Stimulated activated naive B cell treated with anti-CD40 and anti-IgM and Interleukin-4, amounts not matched to agents 10 μg/mL and 1 μg/mL and 100 μg/mL, for 72 hours (primary cell): ENCODE data around the gene TTC3.

ENCODE experiments used
- ATAC-seq, 2 donors: fragments of 150-1000 bp; cut with Tn5 transposase; replicated peaks; 2 replicates each; pipeline ENCODE4 v1.10.0; 2021; ENCODE audit warnings: moderate library complexity in 1 of 2
- DNase-seq: peaks from one replicate; pipeline ENCODE4 v3.0.0; 2021
- H3K27ac Mint-ChIP-seq: one replicate; pipeline ENCODE4 v1.8.0; 2022; ENCODE audit warnings: mild to moderate bottlenecking, mixed read lengths
- H3K27me3 Mint-ChIP-seq, 2 donors: one replicate each; pipeline ENCODE4 v1.8.0; 2022; ENCODE audit warnings: mixed read lengths in 2 of 2
- H3K36me3 Mint-ChIP-seq, 2 donors: one replicate each; pipeline ENCODE4 v1.8.0; 2022; ENCODE audit warnings: mixed read lengths in 2 of 2, mild to moderate bottlenecking in 1 of 2
- H3K4me1 Mint-ChIP-seq, 2 donors: one replicate each; pipeline ENCODE4 v1.8.0; 2022; ENCODE audit warnings: mixed read lengths in 2 of 2, mild to moderate bottlenecking in 1 of 2
- H3K4me3 Mint-ChIP-seq, 2 donors: one replicate each; pipeline ENCODE4 v1.8.0; 2022; ENCODE audit warnings: mild to moderate bottlenecking in 2 of 2, mixed read lengths in 2 of 2, moderate library complexity in 1 of 2
- H3K9me3 Mint-ChIP-seq, 2 donors: one replicate each; pipeline ENCODE4 v1.8.0; 2022; ENCODE audit warnings: mixed read lengths in 2 of 2, mild to moderate bottlenecking in 1 of 2

The TTC3 gene

DNA sequence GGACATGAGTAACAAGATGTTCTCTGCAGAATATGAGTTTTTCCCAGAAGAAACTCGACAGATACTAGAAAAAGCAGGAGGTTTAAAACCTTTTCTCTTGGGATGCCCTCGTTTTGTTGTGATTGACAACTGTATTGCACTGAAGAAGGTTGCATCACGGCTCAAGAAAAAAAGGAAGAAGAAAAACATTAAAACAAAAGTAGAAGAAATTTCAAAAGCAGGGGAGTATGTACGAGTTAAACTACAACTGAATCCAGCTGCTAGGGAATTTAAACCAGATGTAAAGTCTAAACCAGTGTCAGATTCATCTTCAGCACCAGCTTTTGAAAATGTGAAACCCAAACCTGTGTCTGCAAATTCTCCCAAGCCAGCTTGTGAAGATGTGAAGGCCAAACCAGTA, 92.5 kb downstream of the TTC3 start:
- no peaks in the 10 kb centered on the region for H3K27me3 Mint-ChIP-seq
- peaks cover 21 to 39% of the 10 kb centered on the region in 2 donors for H3K36me3 Mint-ChIP-seq
- no peak overlapping the region for H3K4me3 Mint-ChIP-seq
- ATAC-seq (no peak), DNase-seq (no peak)
- H3K27ac Mint-ChIP-seq: no peak overlapping the region
- H3K4me1 Mint-ChIP-seq: no peaks in the 10 kb centered on the region
- no peaks in the 10 kb centered on the region for H3K9me3 Mint-ChIP-seq

- DNase-seq (no peak), ATAC-seq (no peak)
- H3K4me3 Mint-ChIP-seq: no peak overlapping the region
- no peaks in the 10 kb centered on the region for H3K27me3 Mint-ChIP-seq
- peaks cover 16 to 34% of the 10 kb centered on the region in 2 donors for H3K36me3 Mint-ChIP-seq
- no peaks in the 10 kb centered on the region for H3K9me3 Mint-ChIP-seq
- H3K4me1 Mint-ChIP-seq: no peaks in the 10 kb centered on the region
- no peak overlapping the region for H3K27ac Mint-ChIP-seq
Measured at GRCh38 chr21:37166733-37167132, 93.7 kb downstream of the TTC3 start.

DNA sequence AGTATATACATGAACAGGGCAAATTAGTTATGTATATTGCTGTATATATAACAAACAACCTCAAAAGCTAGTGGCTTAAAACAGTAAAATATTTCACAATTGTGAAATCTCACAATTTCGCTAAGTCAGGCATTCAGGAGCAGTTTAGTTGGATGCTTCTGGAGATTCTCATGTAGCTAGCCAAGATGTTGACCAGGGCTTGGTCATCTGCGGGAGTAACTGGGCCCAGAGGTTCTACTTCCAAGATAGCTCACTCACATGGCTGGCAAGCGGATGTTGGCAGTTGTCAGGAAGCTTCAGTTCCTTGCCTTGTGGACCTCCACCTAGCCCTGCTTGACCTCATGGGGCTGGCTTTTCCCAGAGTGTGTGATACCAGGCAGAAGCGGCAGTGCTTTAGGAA, 95.6 kb downstream of the TTC3 start:
- Mint-ChIP-seq H3K9me3 (no peaks in the 10 kb centered on the region), H3K4me1 (no peaks in the 10 kb centered on the region)
- ATAC-seq: no peak

GRCh38 chr21:37172646-37173045, 99.6 kb downstream of the TTC3 start:
- ATAC-seq (no peak), DNase-seq (no peak)
- Mint-ChIP-seq H3K27ac (no peak overlapping the region), H3K27me3 (no peaks in the 10 kb centered on the region), H3K9me3 (no peaks in the 10 kb centered on the region), H3K36me3 (peaks cover 27 to 59% of the 10 kb centered on the region in 2 donors), H3K4me3 (no peak overlapping the region), H3K4me1 (no peaks in the 10 kb centered on the region)

More for the DNA sequence above, 95.6 kb downstream of the TTC3 start:
- Mint-ChIP-seq H3K4me3 (no peak overlapping the region), H3K36me3 (peaks cover 21 to 43% of the 10 kb centered on the region in 2 donors), H3K27ac (no peak overlapping the region), H3K27me3 (no peaks in the 10 kb centered on the region)
- no peak for DNase-seq

- ATAC-seq: no peak
- DNase-seq: no peak
- Mint-ChIP-seq H3K27me3 (no peaks in the 10 kb centered on the region), H3K36me3 (peaks cover 43 to 66% of the 10 kb centered on the region in 2 donors), H3K9me3 (peaks cover 4 to 8% of the 10 kb centered on the region in 2 donors), H3K4me3 (no peak overlapping the region), H3K4me1 (no peaks in the 10 kb centered on the region), H3K27ac (no peak overlapping the region)
Measured at GRCh38 chr21:37176716-37177115, 103.7 kb downstream of the TTC3 start.

GRCh38 chr21:37181059-37181458, 108.0 kb downstream of the TTC3 start:
- ATAC-seq (no peak), DNase-seq (no peak)
- peaks cover 38 to 69% of the 10 kb centered on the region in 2 donors for H3K36me3 Mint-ChIP-seq

GRCh38 chr21:37182222-37182621, 109.2 kb downstream of the TTC3 start:
- Mint-ChIP-seq H3K4me3 (no peak overlapping the region), H3K9me3 (peaks cover 4 to 8% of the 10 kb centered on the region in 2 donors), H3K27me3 (no peaks in the 10 kb centered on the region), H3K4me1 (no peaks in the 10 kb centered on the region), H3K36me3 (peaks cover 38 to 63% of the 10 kb centered on the region in 2 donors), H3K27ac (no peak overlapping the region)
- ATAC-seq: no peak
- no peak for DNase-seq

More at GRCh38 chr21:37181059-37181458, 108.0 kb downstream of the TTC3 start:
- no peaks in the 10 kb centered on the region for H3K27me3 Mint-ChIP-seq
- peaks cover 4 to 8% of the 10 kb centered on the region in 2 donors for H3K9me3 Mint-ChIP-seq
- no peak overlapping the region for H3K4me3 Mint-ChIP-seq
- no peak overlapping the region for H3K27ac Mint-ChIP-seq
- no peaks in the 10 kb centered on the region for H3K4me1 Mint-ChIP-seq

GRCh38 chr21:37183749-37184148, 110.7 kb downstream of the TTC3 start:
- Mint-ChIP-seq H3K27me3 (no peaks in the 10 kb centered on the region), H3K9me3 (peaks cover 4 to 8% of the 10 kb centered on the region in 2 donors), H3K36me3 (peaks cover 30 to 60% of the 10 kb centered on the region in 2 donors), H3K4me1 (no peaks in the 10 kb centered on the region), H3K27ac (peak overlapping the region; percentile 11), H3K4me3 (no peak overlapping the region)
- ATAC-seq: no peak
- no peak for DNase-seq

DNA sequence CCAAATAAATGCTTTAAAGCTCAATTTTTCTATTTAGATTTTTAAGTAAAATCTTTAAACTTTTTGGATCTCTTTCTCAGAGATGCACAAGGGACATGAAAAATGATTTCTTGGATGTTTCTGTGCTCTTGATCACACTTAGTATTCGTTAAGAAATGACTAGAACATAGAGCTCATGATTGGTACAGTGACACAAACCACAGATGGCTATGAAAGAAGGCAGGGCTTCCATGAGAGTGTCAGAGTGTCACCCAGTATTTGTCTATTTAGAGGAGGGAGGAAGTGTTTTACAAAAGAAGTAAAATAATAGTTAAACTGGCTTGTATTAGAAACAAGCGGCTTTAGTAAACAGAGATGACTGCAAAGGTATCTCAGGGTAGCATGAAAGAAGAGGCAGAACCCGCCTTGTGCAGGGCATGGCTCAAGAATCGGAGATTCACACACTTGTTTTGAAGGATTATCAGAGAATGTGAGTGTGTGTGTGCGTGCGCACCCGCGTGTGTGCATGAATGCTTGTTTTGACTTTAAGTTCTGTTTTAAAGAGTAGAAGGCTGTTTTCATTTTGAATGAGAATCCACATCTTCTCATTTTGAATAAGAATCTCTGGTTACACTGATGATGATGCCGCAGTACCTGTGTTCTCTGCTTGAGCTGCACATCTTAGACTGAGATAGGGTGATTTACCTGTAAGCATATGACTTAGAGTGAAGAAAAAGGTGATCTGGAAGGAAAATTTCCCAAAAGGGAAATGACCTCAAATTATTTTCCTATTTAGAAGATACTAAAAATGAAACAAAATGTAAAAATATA, 111.9 kb downstream of the TTC3 start:
- peaks cover 1 to 2% of the 10 kb centered on the region in 2 donors for H3K9me3 Mint-ChIP-seq
- H3K27me3 Mint-ChIP-seq: no peaks in the 10 kb centered on the region
- H3K4me1 Mint-ChIP-seq: no peaks in the 10 kb centered on the region
- H3K4me3 Mint-ChIP-seq: no peak overlapping the region
- no peak overlapping the region for H3K27ac Mint-ChIP-seq
- DNase-seq: no peak
- no peak for ATAC-seq
- H3K36me3 Mint-ChIP-seq: peaks cover 31 to 59% of the 10 kb centered on the region in 2 donors

- H3K27ac Mint-ChIP-seq: no peak overlapping the region
- H3K4me1 Mint-ChIP-seq: no peaks in the 10 kb centered on the region
- H3K36me3 Mint-ChIP-seq: peaks cover 27 to 57% of the 10 kb centered on the region in 2 donors
- no peaks in the 10 kb centered on the region for H3K27me3 Mint-ChIP-seq
- ATAC-seq: no peak
- H3K9me3 Mint-ChIP-seq: no peaks in the 10 kb centered on the region
- H3K4me3 Mint-ChIP-seq: no peak overlapping the region
- no peak for DNase-seq
Measured at GRCh38 chr21:37186983-37187382, 113.9 kb downstream of the TTC3 start.

GRCh38 chr21:37188825-37189224, 115.8 kb downstream of the TTC3 start:
- DNase-seq (no peak), ATAC-seq (no peak)
- H3K36me3 Mint-ChIP-seq: peaks cover 33 to 63% of the 10 kb centered on the region in 2 donors

GRCh38 chr21:37192019-37192418, 119.0 kb downstream of the TTC3 start:
- Mint-ChIP-seq H3K4me3 (no peak overlapping the region), H3K9me3 (no peaks in the 10 kb centered on the region), H3K27ac (no peak overlapping the region), H3K4me1 (no peaks in the 10 kb centered on the region), H3K36me3 (peaks cover 37 to 66% of the 10 kb centered on the region in 2 donors), H3K27me3 (no peaks in the 10 kb centered on the region)
- DNase-seq: no peak
- ATAC-seq: no peak

More at GRCh38 chr21:37188825-37189224, 115.8 kb downstream of the TTC3 start:
- H3K4me1 Mint-ChIP-seq: no peaks in the 10 kb centered on the region
- H3K27ac Mint-ChIP-seq: no peak overlapping the region
- no peak overlapping the region for H3K4me3 Mint-ChIP-seq
- H3K9me3 Mint-ChIP-seq: no peaks in the 10 kb centered on the region
- H3K27me3 Mint-ChIP-seq: no peaks in the 10 kb centered on the region

DNA sequence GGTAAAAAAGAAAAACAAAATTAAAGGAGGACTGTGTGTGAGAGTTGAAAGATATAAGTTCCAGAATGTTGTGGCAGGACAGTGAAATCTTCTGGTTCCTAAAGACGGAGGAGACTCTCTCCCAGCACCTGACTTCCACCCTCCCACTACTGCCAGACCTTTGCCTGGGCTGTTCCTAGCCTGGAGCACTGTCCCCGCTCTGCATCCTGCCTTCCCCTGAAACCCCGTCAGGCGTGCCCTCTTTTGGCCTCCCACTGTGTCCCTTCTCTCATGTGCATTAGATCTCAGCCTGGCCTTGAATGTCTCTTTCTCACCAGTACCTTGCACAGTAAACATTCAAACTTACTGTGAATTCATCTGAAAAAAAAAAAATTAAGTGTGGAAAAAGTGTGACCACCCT, 120.0 kb downstream of the TTC3 start:
- no peak overlapping the region for H3K4me3 Mint-ChIP-seq
- DNase-seq (no peak), ATAC-seq (no peak)
- H3K27me3 Mint-ChIP-seq: no peaks in the 10 kb centered on the region
- H3K4me1 Mint-ChIP-seq: no peaks in the 10 kb centered on the region
- H3K36me3 Mint-ChIP-seq: peaks cover 42 to 66% of the 10 kb centered on the region in 2 donors
- no peak overlapping the region for H3K27ac Mint-ChIP-seq
- H3K9me3 Mint-ChIP-seq: no peaks in the 10 kb centered on the region

DNA sequence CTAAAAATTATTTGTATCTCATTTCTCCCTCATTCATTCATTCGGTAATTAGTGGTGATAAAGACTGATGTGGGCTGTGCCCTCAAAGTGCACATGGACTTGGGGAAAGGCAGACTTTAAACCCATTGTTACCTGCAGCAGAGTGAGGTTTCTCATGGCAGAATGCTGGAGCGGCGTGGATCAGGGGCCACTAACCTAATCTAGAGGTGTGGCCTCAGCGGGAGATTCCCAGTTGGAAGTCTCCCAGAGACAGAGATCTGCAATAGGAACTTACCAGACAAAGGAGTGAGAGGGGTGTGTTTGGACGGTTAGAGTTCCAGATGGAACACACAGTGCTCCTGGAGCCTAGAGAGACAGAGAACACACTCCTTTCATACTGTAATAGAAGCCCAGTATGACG, 120.6 kb downstream of the TTC3 start:
- ATAC-seq (no peak), DNase-seq (no peak)
- no peak overlapping the region for H3K4me3 Mint-ChIP-seq
- H3K9me3 Mint-ChIP-seq: no peaks in the 10 kb centered on the region
- H3K27me3 Mint-ChIP-seq: no peaks in the 10 kb centered on the region
- no peak overlapping the region for H3K27ac Mint-ChIP-seq
- H3K4me1 Mint-ChIP-seq: no peaks in the 10 kb centered on the region
- H3K36me3 Mint-ChIP-seq: peaks cover 39 to 65% of the 10 kb centered on the region in 2 donors

- H3K9me3 Mint-ChIP-seq: no peaks in the 10 kb centered on the region
- peak overlapping the region; percentile 42 for H3K27ac Mint-ChIP-seq
- no peak for DNase-seq
- no peak for ATAC-seq
- peak overlapping the region in 1 of 2 donors; percentile 20 for H3K4me3 Mint-ChIP-seq
- H3K4me1 Mint-ChIP-seq: no peaks in the 10 kb centered on the region
- no peaks in the 10 kb centered on the region for H3K27me3 Mint-ChIP-seq
- H3K36me3 Mint-ChIP-seq: peaks cover 34 to 66% of the 10 kb centered on the region in 2 donors
Measured at GRCh38 chr21:37195059-37195458, 122.0 kb downstream of the TTC3 start.
